ENCODE results near the gene ANKS1B.

DNA sequence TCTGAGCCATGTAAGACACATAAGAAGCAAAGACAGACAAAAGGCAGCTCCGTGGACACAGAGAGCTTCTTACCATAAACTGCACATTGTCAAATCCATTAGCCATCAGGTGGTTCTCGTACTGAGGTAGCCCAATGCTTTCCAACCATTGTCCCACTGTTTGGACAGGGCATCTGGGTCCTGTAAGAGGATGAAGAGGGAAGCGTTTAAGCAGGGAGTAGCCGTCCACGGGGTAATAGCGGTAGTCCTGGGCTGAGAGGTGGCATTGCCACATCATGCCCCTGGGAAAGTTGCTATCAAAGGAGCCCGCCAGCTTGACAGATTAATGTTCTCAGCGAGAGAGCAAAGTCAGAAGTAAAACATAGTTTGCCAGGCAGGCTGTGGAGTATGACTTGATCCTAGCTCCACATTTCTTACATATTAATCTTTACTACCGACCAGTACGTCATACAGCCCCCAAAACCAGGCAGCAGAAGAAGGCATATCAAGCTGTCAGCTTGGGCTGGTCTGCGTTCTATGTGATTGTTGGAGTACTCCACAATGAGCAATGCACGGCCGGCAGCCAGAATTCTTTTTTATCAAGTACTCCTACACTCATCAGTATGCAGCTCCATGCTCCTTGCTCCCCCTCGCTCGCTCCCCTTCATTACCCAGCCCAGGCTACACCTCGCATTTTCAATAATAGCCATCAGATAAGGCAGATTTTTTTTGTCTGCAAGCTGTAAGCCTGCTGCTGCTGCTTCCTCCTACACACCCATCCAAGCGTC is 830.3 kb downstream of the ANKS1B start:
- TF ChIP-seq CTCF (IDR thresholded peaks at IDR 0.05; ENCODE audit: low read length): no peak
- no peak for TF ChIP-seq EZH2 (IDR thresholded peaks at IDR 0.05; ENCODE audit: borderline replicate concordance, low read length)

All from OCI-LY1 (cell line).